GM21360 (cell line): Measurements from ENCODE around the gene EPHB6.

Source experiments
- ATAC-seq: cut with Tn5 transposase; IDR thresholded peaks from one replicate; pipeline ENCODE4 v1.9.1; 2021; ENCODE audit warnings: mild to moderate bottlenecking, moderate library complexity; ENCODE audit not compliant: unreplicated experiment

Gene EPHB6

GRCh38 chr7:142916508-142916907 is 61.6 kb downstream of the EPHB6 start:
- ATAC-seq = no peak

DNA sequence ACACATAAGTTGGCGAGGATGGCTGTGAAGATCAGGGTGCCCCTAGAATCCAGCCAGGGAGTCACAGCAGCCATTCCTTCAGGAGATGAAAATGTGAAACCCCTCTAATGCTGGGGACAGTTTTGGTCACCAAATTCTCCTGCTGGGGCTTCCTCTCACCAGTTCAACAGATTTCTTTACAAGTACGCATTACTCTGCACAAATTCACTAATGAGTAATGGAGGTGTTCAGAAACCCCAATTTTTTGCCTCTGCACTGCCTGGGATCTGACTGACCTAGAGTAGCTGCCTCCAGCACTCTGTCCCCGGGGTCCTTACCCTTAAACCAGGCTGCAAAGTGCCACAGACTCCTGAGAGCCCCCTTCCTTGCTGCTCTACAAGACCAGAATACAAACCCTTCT is 62.6 kb downstream of the EPHB6 start:
- ATAC-seq = no peak

- no peak for ATAC-seq
Observed at GRCh38 chr7:142918901-142919300, 64.0 kb downstream of the EPHB6 start.

- no peak for ATAC-seq
Observed at GRCh38 chr7:142919656-142920055, 64.8 kb downstream of the EPHB6 start.
